ENCODE measurements around the gene MTPN. TPM values are rescaled to one million over a fixed set of nuclear protein-coding genes. Genes with fewer than 3 reads are reported as not detected.

The MTPN gene, protein sequence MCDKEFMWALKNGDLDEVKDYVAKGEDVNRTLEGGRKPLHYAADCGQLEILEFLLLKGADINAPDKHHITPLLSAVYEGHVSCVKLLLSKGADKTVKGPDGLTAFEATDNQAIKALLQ
- total RNA-seq, result 100 to 1,000 TPM in 2 of 7 donors, 10 to 100 TPM in 5; 54.0 to 105 (median 83.8) TPM
- 100 to 1,000 TPM in 1 of 2 donors, 10 to 100 TPM in 1; 57.4 to 115 TPM for polyA plus RNA-seq
- long read RNA-seq, donor 1, transcript MTPN-201 (4 exons, 3,738 nt), result major isoform, 30 of 30 reads
- long read RNA-seq, donor 1, partial matches to known transcripts, result 0 of 30 reads
- long read RNA-seq, donor 1, other reads (novel, unspliced or antisense), result 0 of 30 reads
- long read RNA-seq, donor 2, transcript MTPN-201 (4 exons, 3,738 nt), result major isoform, 67 of 67 reads
- long read RNA-seq, donor 2, partial matches to known transcripts, result 0 of 67 reads
- long read RNA-seq, donor 2, other reads (novel, unspliced or antisense), result 0 of 67 reads
- long read RNA-seq, donor 3, transcript MTPN-201 (4 exons, 3,738 nt), result major isoform, 17 of 17 reads
- long read RNA-seq, donor 3, partial matches to known transcripts, result 0 of 17 reads
- long read RNA-seq, donor 3, other reads (novel, unspliced or antisense), result 0 of 17 reads

DNA sequence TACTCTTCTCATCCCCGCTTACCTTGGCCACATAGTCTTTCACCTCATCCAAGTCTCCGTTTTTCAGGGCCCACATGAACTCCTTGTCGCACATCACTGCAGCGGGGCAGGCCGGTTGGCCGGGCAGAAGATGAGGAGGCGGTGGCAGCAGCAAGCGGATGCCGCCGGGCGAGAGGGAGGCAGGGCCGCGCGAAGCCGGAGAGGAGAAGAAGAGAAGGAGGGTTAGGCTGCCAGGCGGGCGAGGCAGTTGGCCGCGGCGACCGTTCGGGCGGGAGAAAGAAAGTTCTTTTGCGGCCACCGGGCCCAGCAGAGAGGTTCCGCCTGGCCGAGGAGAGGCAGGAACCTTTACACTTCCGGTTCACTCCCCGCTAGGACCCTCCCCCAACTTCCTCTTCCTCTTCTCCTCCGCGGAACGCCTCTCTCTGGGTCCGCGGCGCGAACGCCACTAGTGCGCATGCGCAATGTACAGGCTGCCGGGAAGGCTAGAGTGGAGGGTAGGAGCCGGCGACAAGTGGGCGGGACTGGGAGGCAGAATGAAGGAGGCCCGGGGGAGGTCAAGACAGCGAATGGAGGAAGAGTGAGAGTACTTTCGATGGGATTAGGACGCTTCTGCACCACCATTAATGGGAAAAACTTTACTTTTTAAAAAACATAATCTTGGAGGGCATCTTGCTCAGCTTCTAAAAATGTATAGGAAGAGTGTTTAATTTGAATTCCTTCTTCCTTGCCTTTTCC, at the start of gene MTPN:
Gene MTPN, minus strand, starts transcription at position 353 of the 735 bp plus-strand sequence. Its CDS starts 259 bp downstream, at position 94.
- Histone ChIP-seq H3K36me3 (no peaks in the 10 kb centered on the region), H3K27me3 (no peaks in the 10 kb centered on the region), H3K9me3 (no peaks in the 10 kb centered on the region), H3K27ac (peak within 1 kb of the TSS in 1 of 2 donors; percentile 47), H3K4me3 (peak within 1 kb of the TSS; percentile 96), H3K4me1 (ENCODE audit: insufficient read depth) (peaks cover 6% of the 10 kb centered on the region)
- intact Hi-C loops (cut with DNase I), result loop anchor here in 1 of 4 donors (10.0 kb wide), 1 partner anchor 312 kb away; the partner anchor contains the start of gene STMP1
- peak; percentile 97 to 99 (median 98) for DNase-seq
- TF ChIP-seq POLR2A (IDR thresholded peaks at IDR 0.05), result peak; percentile 25
- TF ChIP-seq, protein P1, sequence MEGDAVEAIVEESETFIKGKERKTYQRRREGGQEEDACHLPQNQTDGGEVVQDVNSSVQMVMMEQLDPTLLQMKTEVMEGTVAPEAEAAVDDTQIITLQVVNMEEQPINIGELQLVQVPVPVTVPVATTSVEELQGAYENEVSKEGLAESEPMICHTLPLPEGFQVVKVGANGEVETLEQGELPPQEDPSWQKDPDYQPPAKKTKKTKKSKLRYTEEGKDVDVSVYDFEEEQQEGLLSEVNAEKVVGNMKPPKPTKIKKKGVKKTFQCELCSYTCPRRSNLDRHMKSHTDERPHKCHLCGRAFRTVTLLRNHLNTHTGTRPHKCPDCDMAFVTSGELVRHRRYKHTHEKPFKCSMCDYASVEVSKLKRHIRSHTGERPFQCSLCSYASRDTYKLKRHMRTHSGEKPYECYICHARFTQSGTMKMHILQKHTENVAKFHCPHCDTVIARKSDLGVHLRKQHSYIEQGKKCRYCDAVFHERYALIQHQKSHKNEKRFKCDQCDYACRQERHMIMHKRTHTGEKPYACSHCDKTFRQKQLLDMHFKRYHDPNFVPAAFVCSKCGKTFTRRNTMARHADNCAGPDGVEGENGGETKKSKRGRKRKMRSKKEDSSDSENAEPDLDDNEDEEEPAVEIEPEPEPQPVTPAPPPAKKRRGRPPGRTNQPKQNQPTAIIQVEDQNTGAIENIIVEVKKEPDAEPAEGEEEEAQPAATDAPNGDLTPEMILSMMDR (IDR thresholded peaks at IDR 0.05), result no peak
- WGBS, 3 donors, result 0 to 1% (median 0%) methylated on average over 47 of the region's 47 CpGs

- Histone ChIP-seq H3K4me1 (ENCODE audit: insufficient read depth) (no peaks in the 10 kb centered on the region), H3K36me3 (no peaks in the 10 kb centered on the region), H3K27me3 (no peaks in the 10 kb centered on the region), H3K27ac (no peak overlapping the region), H3K9me3 (no peaks in the 10 kb centered on the region), H3K4me3 (no peak overlapping the region)
- DNase-seq, result no peak
- no peak for TF ChIP-seq EP300 (IDR thresholded peaks at IDR 0.05)
- no peak for TF ChIP-seq POLR2A (IDR thresholded peaks at IDR 0.05)
- TF ChIP-seq, protein P1 (IDR thresholded peaks at IDR 0.05), result no peak
- intact Hi-C loops (cut with DNase I), result no loop called here
- 78 to 86% (median 86%) methylated on average over 2 of the region's 2 CpGs for WGBS, 3 donors
Observed at GRCh38 chr7:136026209-136026608, 49.0 kb upstream of the MTPN start.

DNA sequence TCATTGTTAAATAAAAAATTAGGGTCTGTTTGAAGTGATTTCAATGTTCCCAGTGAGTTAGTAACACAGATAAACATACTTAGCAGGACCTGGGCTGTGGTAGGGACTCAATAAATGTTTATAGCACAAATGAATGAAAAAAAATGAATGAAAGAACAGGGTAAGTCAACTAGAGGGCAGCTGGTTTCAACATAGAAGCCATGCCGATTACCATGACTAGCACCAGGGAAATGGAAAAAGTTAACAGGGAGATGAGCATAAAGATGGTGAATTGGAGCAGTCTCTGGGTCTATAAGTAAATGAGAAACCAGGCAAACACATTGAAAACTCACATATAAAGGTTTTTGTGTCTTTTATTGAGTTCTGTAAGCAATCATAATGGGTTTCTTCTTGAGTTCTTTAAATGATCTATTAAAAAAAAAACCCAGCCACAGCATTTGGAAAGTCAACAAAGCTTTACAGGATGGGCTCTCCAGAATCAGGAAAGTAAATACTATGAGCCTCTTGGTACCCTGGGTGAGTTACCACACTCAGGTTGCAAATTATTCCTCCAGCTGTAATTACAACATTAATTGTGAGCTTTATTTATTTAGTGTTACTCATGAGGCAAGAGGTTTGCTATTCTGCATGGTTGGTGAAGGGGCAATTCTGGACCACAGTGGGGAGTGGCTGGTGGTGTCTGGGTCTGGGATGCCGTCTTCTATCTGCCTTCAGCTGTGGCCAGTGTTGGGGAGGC, 46.1 kb upstream of the MTPN start:
- no peak for DNase-seq
- no peaks in the 10 kb centered on the region for H3K36me3 ChIP-seq
- H3K27me3 ChIP-seq, result no peaks in the 10 kb centered on the region
- H3K9me3 ChIP-seq, result no peaks in the 10 kb centered on the region
- no peak overlapping the region for H3K4me3 ChIP-seq
- WGBS, 3 donors, result 93 to 100% (median 96%) methylated on average over 2 of the region's 2 CpGs
- TF ChIP-seq POLR2A (IDR thresholded peaks at IDR 0.05), result no peak
- no peak for TF ChIP-seq EP300 (IDR thresholded peaks at IDR 0.05)
- TF ChIP-seq, protein P1 (IDR thresholded peaks at IDR 0.05), result no peak
- no peaks in the 10 kb centered on the region for H3K4me1 ChIP-seq (ENCODE audit: insufficient read depth)
- H3K27ac ChIP-seq, result no peak overlapping the region
- intact Hi-C loops (cut with DNase I), result no loop called here

DNA sequence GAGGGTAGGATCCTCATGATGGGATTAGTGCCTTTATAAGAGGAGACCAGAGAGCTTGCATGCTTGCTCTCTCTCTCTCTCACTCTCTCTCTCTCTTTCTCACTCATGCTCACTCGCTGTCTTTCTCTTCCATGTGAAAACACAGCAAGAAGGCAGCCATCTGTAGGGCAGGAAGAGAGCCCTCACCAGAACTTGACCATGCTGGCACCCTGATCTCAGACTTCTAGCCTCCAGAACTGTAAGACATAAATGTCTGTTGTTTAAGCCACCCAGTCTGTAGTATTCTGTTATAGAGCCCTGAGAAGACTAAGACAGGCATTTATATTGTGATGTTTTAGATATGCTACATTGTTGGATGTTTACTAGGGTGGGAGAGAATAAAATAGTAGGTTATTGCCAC, 43.4 kb upstream of the MTPN start:
- H3K36me3 ChIP-seq, result no peaks in the 10 kb centered on the region
- TF ChIP-seq, protein P1 (IDR thresholded peaks at IDR 0.05), result no peak
- TF ChIP-seq EP300 (IDR thresholded peaks at IDR 0.05) (no peak), POLR2A (IDR thresholded peaks at IDR 0.05) (no peak)
- no peaks in the 10 kb centered on the region for H3K4me1 ChIP-seq (ENCODE audit: insufficient read depth)
- intact Hi-C loops (cut with DNase I), result no loop called here
- H3K4me3 ChIP-seq, result no peak overlapping the region
- WGBS, 3 donors, result 86 to 97% (median 88%) methylated on average over 1 of the region's 1 CpG
- no peak for DNase-seq
- no peaks in the 10 kb centered on the region for H3K9me3 ChIP-seq
- H3K27me3 ChIP-seq, result no peaks in the 10 kb centered on the region
- H3K27ac ChIP-seq, result no peak overlapping the region

Data from ovary (tissue), 10 donors.